WI38 (cell line): ENCODE data around the gene SERPINH1.
A peak's percentile ranks its signal among the peaks of the same experiment; 100 is the strongest.

Experiments
- H3K4me3 ChIP-seq: 2 replicates; pipeline ENCODE4 v1.5.1; 2011; ENCODE audit warnings: low read depth, mild to moderate bottlenecking, control low read depth, low read length
- TF ChIP-seq, protein P1 (sequence below): IDR thresholded peaks from 2 replicates; pipeline ENCODE4 v1.5.1; 2012; ENCODE audit warnings: low read depth, mild to moderate bottlenecking, control low read depth, low read length

SERPINH1 gene

DNA sequence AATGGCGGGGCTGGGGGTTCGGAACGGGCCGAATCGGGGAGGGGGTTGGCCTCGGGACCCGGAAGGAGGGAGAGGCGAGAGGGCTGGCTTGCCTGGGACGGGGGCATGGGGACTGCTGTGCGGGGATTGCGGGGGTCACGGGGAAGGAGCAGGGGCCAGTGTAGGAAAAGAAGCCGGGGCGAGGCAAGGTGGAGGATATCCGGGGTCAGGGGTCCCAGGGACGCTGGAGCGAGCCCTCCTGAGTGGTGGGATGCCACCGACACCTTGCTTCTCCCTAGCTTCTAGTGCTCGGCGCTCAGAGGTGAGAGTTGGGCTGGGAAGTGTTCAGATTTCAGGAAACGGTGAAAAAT, 35.9 kb upstream of the SERPINH1 start:
- H3K4me3 ChIP-seq: peak overlapping the region; percentile 67
- TF ChIP-seq, protein P1, sequence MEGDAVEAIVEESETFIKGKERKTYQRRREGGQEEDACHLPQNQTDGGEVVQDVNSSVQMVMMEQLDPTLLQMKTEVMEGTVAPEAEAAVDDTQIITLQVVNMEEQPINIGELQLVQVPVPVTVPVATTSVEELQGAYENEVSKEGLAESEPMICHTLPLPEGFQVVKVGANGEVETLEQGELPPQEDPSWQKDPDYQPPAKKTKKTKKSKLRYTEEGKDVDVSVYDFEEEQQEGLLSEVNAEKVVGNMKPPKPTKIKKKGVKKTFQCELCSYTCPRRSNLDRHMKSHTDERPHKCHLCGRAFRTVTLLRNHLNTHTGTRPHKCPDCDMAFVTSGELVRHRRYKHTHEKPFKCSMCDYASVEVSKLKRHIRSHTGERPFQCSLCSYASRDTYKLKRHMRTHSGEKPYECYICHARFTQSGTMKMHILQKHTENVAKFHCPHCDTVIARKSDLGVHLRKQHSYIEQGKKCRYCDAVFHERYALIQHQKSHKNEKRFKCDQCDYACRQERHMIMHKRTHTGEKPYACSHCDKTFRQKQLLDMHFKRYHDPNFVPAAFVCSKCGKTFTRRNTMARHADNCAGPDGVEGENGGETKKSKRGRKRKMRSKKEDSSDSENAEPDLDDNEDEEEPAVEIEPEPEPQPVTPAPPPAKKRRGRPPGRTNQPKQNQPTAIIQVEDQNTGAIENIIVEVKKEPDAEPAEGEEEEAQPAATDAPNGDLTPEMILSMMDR: no peak

DNA sequence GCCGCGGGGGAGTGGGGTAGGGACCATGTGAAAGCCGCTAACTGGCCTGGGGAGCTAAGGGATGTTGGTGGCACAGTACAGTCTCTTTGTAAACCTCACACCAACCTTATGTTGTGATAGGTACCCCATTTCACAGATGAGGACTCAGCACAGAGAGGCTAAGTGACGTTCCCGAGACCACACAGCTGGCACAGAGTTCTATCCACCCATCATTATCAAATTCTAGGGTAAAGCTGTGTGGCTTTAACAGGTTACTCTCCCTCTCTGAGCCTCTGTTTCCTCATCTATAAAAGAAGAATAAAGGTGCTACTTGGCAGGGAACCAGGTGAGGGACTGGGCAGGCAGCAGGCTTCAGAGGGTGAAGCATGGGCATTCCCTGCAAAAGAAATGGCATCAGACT, 34.9 kb upstream of the SERPINH1 start:
- H3K4me3 ChIP-seq: no peak overlapping the region
- TF ChIP-seq, protein P1: no peak

DNA sequence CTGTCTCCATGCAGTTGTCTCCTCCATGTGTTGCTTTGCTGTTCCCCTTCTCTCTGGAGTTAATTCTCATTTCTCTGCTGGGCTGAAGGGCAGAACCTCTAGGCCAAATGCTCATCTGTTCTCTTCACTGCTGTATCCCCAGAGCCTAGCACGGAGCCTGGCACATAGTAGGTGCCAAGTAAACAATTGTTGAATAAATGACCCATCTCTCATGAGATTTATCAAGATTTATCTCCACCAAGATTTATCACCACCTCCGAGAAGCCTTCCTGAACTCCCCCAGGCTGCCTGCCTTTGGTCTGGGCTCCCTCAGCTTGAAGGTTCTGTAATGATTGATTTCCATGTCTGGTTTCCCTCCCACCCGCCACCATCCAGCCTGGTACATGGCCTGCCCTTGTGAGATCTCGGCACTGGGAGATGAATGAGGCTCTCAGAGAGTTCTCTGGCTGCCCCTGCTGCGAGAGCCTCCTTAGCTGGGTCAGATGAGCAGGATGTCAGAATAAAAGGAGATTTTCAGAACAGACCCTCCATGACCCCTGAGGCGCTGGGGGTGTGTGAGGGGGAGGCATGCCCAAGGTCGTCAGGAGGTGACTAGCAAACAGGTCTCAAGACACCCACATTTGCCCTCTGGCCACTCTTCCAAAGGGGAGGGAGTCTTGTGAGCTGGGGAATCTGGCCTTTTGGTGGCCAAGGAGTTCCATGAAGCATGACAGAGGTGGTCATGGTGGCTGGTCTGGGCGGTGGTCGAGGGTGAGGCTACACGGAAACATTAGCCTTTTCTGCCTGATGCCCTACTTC, 33.9 kb upstream of the SERPINH1 start:
- TF ChIP-seq, protein P1: no peak
- H3K4me3 ChIP-seq: no peak overlapping the region

DNA sequence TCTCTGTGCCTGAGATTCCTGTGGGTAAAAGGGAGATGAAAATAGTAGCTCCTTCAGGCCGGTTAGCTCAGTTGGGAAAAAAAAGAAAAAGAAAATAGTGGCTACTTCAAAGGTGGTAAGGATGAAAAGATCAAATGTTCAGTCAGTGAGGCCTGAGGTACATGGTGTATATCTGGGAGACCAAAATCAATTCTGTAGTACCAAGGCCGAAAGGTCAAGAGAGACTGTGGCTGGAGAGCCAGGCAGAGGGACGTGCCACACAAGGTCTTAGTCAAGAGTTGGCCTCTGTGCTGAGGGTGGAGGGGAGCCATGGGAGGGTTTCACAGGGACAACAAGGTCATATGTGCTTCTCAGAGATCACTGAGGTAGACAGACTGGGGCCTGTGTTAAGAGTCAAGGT, 31.5 kb upstream of the SERPINH1 start:
- TF ChIP-seq, protein P1: no peak
- H3K4me3 ChIP-seq: no peak overlapping the region

DNA sequence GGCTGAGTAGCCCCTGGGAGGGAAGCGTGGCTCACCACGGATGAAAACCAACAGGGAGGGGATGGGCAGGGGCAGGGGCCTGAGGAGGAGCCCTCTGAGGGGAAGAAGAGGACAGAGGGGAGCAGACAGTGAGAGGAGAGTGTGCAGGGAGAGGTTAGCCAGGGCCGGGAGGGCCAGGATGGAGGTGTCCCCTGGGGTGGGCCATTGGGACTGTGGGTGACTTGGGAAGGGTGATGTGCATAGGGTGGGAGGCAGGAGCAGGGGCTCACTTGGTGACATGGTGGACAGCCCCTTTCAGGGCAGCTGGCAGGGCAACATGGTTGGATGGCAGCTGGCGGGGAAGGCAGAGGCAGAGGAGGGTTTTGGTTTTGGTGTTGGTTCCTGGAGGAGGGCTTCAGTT, 30.7 kb upstream of the SERPINH1 start:
- TF ChIP-seq, protein P1: no peak
- no peak overlapping the region for H3K4me3 ChIP-seq

DNA sequence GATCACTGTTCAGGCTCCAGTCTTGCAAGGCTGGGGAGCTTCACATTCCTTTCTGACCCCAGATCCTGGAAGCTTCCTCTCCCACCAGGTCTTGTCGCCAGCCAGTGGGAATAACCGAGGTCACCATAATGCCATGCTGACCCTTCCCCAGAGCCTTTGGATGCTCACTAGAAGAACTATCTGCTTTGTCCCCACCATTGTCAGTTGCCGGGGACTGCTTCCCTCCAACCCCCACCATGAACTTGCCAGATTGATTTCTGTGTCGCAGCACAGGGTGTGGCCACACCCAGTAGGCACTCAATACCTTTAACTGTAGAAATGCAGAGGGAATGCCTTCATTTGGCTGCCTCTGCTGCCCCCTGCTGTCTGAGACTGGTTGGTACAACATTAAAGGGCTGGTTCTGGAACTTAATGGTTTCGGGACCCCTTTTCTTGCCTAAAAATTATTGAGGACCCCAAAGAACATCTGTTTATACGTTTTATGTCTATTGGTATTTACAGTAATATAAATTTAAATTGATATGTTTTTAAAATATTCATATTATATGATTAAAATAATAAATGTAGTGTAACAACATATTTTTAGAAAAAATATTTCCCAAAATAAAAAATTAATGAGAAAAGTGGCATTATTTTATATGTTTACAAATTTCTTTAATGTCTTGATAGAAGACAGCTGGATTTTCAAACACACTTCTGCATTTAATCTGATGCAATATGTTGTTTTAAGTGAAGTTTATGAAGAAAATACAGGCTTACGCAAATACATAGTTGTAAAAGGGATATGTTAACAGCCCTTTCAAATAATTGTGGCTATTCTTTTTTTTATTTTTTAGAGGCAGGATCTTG, 29.6 kb upstream of the SERPINH1 start:
- no peak overlapping the region for H3K4me3 ChIP-seq
- TF ChIP-seq, protein P1: peak; percentile 72

DNA sequence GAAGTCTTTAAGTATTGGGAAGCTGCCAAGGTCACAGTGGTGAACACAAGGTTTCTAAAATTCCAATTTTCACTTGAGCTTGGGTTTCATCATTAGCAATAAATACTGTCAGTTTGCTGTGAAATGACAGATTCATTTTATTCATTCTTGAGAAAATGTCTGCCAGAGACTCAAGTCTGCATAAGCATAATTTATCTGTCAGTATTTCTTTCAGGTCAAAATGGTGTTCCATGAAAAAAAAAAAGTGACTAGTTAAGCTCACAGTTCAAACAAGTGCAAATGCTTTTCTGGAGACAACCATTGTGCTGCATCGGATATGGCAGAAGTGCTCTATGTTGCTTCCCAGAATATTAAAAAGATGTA, 28.2 kb upstream of the SERPINH1 start:
- TF ChIP-seq, protein P1: no peak
- H3K4me3 ChIP-seq: no peak overlapping the region
